ENCODE measurements around the gene CHI3L1. TPM values are rescaled to one million over a fixed set of nuclear protein-coding genes. Genes with fewer than 3 reads are reported as not detected.
A peak's percentile ranks its signal among the peaks of the same experiment; 100 is the strongest.
"Not testable (repeated sequence)": the region's sequence is repeated elsewhere in the genome, so short reads cannot be mapped to it uniquely, and the experiment has no call there.

CHI3L1 gene
- total RNA-seq (0.53 TPM), polyA plus RNA-seq (4.7 TPM)

DNA sequence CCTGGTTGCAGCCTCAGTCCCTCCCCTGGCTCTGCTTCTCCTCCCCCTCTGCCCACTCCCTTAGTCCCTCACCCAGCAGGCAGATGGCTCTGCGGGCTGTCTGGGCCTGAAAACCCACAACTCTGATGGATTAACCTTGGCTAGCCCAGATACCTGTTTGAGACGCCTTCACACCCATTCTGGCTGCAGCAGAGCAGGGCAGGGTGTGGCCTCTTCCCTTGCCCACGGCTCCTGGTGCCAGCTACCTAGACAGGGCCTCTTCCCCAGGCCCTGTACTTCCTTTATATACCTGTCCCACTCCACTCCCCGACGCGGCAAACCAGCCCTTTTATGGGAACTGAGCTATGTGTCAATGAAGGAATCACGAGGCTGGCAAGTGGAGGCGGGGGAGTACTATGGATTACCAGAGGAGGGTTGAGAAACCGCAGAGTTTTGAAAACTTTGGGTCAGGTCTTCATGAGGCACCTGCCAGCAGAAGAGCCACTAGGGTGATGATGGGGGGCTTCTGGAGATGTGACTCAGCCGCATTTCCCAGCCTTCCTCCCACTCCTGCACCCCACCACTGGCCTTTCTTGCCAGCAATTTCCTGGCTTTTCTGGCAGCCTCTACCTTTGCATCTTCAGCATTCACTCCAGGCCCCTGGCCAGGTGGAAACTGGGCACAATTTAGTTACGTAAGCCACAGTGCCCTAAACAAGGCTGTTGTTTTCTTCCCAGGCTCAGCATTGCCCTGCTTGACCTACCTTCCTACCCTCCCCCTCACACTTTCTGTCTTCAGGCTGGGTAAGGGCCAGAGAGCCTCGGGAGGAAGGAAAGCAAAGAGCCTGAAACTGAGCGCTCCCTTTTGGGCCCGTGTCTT, at the start of gene CHI3L1:
TSS of gene CHI3L1 (minus strand) at position 259 of the 858 bp plus-strand sequence. CDS start at position 178, 81 bp downstream.
- Histone ChIP-seq H3K4me3 (ENCODE audit: low read depth, low read length) (no peak within 1 kb of the TSS), H3K27ac (ENCODE audit: low read depth) (no peak within 1 kb of the TSS)
- DNase-seq (ENCODE audit: extremely low spot score) = no peak

GRCh38 chr1:203234901-203235300, 48.4 kb upstream of the CHI3L1 start:
- H3K4me3 ChIP-seq (ENCODE audit: low read depth, low read length); H3K27ac ChIP-seq (ENCODE audit: low read depth); H3K36me3 ChIP-seq (ENCODE audit: insufficient read depth); H3K4me1 ChIP-seq (ENCODE audit: insufficient read depth); DNase-seq (ENCODE audit: extremely low spot score): not testable (repeated sequence)
- 89% methylated on average over 7 of the region's 7 CpGs for WGBS

More for the DNA sequence above, at the start of gene CHI3L1:
- 53% methylated on average over 14 of the region's 14 CpGs for WGBS
- no peaks in the 10 kb centered on the region for H3K4me1 ChIP-seq (ENCODE audit: insufficient read depth)
- H3K36me3 ChIP-seq (ENCODE audit: insufficient read depth) = no peaks in the 10 kb centered on the region

DNA sequence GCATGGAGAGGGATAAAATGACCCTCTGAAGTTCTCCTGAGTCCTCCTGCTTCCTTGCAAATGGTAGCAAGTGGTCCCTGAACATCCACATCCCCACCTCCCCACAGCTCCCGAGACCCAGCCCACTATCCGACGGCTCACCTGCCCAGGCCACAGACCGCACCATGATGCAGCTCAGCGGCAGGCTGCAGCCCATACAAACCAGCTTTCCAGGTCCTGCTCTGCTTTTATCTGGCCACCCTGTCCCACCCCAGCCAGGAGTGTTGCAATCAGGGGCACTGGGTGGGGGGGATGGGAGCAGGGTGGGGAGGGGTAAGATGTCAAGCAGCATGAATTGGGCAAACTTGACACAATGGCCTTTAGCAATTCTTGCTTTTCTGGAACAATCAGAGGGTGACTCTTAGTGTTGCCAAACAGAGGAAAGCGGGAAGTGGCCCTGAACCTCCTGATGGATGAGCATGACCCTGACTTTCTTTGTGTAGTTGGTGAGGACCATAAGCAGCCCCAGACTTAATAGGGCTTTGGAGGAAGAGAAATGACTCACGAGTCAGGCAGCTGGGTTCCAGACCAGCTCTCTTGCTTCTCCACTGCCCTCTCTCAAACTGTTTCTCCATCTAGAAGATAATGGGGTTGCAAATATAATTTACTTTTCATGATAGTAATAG, 43.1 kb upstream of the CHI3L1 start, which contains the start of gene CHIT1:
TSS of gene CHIT1 (minus strand) at position 203 of the 665 bp plus-strand sequence. CDS start at position 166, 37 bp downstream.
- no peak within 1 kb of the TSS for H3K4me3 ChIP-seq (ENCODE audit: low read depth, low read length)
- 87% methylated on average over 7 of the region's 7 CpGs for WGBS
- H3K4me1 ChIP-seq (ENCODE audit: insufficient read depth) = no peaks in the 10 kb centered on the region
- no peaks in the 10 kb centered on the region for H3K36me3 ChIP-seq (ENCODE audit: insufficient read depth)
- DNase-seq (ENCODE audit: extremely low spot score) = no peak
- no peak within 1 kb of the TSS for H3K27ac ChIP-seq (ENCODE audit: low read depth)

- 74% methylated on average over 4 of the region's 4 CpGs for WGBS
- Histone ChIP-seq H3K27ac (ENCODE audit: low read depth) (no peak overlapping the region), H3K36me3 (ENCODE audit: insufficient read depth) (no peaks in the 10 kb centered on the region), H3K4me3 (ENCODE audit: low read depth, low read length) (no peak overlapping the region), H3K4me1 (ENCODE audit: insufficient read depth) (no peaks in the 10 kb centered on the region)
- DNase-seq (ENCODE audit: extremely low spot score) = no peak
These were observed 42.2 kb upstream of the CHI3L1 start for GRCh38 chr1:203228670-203229069.

- Histone ChIP-seq H3K36me3 (ENCODE audit: insufficient read depth) (no peaks in the 10 kb centered on the region), H3K4me1 (ENCODE audit: insufficient read depth) (no peaks in the 10 kb centered on the region), H3K4me3 (ENCODE audit: low read depth, low read length) (no peak overlapping the region), H3K27ac (ENCODE audit: low read depth) (no peak overlapping the region)
- WGBS = 85% methylated on average over 9 of the region's 9 CpGs
- no peak for DNase-seq (ENCODE audit: extremely low spot score)
These were observed 41.0 kb upstream of the CHI3L1 start for GRCh38 chr1:203227371-203228083.

- 69% methylated on average over 4 of the region's 4 CpGs for WGBS
- no peaks in the 10 kb centered on the region for H3K36me3 ChIP-seq (ENCODE audit: insufficient read depth)
- H3K27ac ChIP-seq (ENCODE audit: low read depth) = no peak overlapping the region
- H3K4me3 ChIP-seq (ENCODE audit: low read depth, low read length) = no peak overlapping the region
- H3K4me1 ChIP-seq (ENCODE audit: insufficient read depth) = no peaks in the 10 kb centered on the region
- no peak for DNase-seq (ENCODE audit: extremely low spot score)
These were observed 38.6 kb upstream of the CHI3L1 start for GRCh38 chr1:203225071-203225470.

- H3K36me3 ChIP-seq (ENCODE audit: insufficient read depth) = no peaks in the 10 kb centered on the region
- no peak overlapping the region for H3K4me3 ChIP-seq (ENCODE audit: low read depth, low read length)
- H3K4me1 ChIP-seq (ENCODE audit: insufficient read depth) = no peaks in the 10 kb centered on the region
- DNase-seq (ENCODE audit: extremely low spot score) = no peak
- no peak overlapping the region for H3K27ac ChIP-seq (ENCODE audit: low read depth)
- WGBS = 87% methylated on average over 18 of the region's 18 CpGs
These were observed 36.7 kb upstream of the CHI3L1 start for GRCh38 chr1:203223012-203223775.

DNA sequence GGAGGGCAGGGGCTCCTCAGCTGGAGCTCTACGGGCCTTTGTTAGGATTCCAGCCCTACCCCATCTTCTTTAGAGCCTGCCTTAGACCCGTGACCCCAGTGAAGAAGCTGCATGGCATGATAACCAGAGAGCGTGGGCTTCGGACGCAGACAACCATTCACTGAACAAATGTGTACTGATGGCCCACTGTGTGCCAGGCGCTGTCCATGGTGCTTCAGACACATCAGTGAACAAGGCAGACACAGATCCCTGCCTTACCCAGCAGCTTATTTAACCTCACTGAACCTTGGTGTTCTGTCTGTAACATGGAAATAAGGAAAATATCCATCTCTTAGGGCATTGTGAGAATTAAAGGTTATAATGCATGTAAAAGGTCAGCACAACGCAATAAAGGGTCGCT, 33.4 kb upstream of the CHI3L1 start:
- H3K4me1 ChIP-seq (ENCODE audit: insufficient read depth) = no peaks in the 10 kb centered on the region
- no peaks in the 10 kb centered on the region for H3K36me3 ChIP-seq (ENCODE audit: insufficient read depth)
- no peak for DNase-seq (ENCODE audit: extremely low spot score)
- H3K27ac ChIP-seq (ENCODE audit: low read depth) = no peak overlapping the region
- no peak overlapping the region for H3K4me3 ChIP-seq (ENCODE audit: low read depth, low read length)
- WGBS = 73% methylated on average over 8 of the region's 8 CpGs

DNA sequence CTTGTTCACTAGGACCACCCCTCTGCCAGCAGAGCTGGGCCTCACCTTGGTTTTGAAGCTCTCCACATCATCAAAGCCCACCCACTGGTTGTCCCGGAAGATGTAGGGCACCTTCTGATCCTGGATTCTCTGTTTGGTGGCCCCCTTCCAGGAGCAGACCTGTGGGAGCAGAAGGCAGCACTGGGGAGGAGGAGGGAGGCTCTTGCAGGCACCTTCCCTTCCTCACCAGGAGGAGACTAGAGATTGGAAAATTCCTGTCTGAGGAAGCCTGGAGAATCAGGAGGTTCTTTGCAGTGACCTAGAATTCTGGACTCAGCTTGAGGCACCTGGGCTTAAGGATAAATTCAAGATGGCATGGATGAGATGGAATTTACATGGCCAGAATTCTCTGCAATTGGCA, 32.7 kb upstream of the CHI3L1 start:
- Histone ChIP-seq H3K27ac (ENCODE audit: low read depth) (no peak overlapping the region), H3K4me1 (ENCODE audit: insufficient read depth) (no peaks in the 10 kb centered on the region), H3K4me3 (ENCODE audit: low read depth, low read length) (no peak overlapping the region), H3K36me3 (ENCODE audit: insufficient read depth) (no peaks in the 10 kb centered on the region)
- DNase-seq (ENCODE audit: extremely low spot score) = no peak
- WGBS = 66% methylated on average over 1 of the region's 1 CpG

DNA sequence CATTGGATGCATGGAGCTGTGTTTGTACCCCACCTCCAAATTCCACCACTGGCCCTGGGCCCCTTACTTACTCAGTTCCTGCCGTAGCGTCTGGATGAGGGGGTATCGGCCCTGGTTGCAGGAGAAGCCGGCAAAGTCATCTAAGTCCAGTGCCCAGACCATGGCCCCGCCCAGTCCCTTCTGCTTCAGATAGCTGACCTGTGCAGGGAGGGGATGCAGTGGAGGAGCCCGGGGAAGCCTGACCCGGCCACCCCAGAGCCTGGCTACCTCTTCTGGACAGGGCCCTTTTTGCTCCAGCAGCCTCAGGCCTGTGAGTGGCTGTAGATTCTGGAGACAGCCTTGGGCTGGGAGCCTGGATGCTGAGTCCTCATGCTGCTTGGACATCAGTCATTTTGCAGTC, 31.2 kb upstream of the CHI3L1 start:
- WGBS = 72% methylated on average over 7 of the region's 7 CpGs
- H3K4me1 ChIP-seq (ENCODE audit: insufficient read depth) = no peaks in the 10 kb centered on the region

DNA sequence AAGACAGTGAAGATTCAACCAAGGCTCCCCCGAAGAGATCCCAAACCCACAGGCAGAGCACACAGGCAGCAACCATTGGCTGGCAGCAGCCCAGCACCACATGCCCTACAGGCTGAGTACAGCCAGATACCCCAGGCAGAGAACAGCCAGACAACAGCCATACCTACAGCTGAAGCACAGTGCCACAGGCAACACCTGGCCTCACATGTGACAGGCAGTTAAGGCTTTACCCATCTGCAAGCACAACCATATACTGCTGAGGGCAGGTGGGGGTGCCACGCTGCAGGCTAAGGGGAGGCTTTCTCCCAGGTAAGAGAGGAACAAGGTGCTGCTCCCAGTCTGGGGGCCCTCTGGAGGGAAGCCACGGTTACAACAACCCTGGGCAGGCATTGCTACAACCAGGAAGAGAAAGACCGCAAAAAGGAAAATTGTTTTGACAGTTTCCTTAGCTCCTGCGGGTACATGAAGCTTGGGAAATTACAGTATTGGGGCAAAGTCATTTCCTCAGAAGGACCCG, 30.7 kb upstream of the CHI3L1 start:
- WGBS = 51% methylated on average over 6 of the region's 6 CpGs
- H3K36me3 ChIP-seq (ENCODE audit: insufficient read depth) = no peaks in the 10 kb centered on the region
- H3K4me3 ChIP-seq (ENCODE audit: low read depth, low read length) = no peak overlapping the region
- no peak overlapping the region for H3K27ac ChIP-seq (ENCODE audit: low read depth)
- no peak for DNase-seq (ENCODE audit: extremely low spot score)
- no peaks in the 10 kb centered on the region for H3K4me1 ChIP-seq (ENCODE audit: insufficient read depth)

More for the DNA sequence above, 31.2 kb upstream of the CHI3L1 start:
- Histone ChIP-seq H3K27ac (ENCODE audit: low read depth) (no peak overlapping the region), H3K36me3 (ENCODE audit: insufficient read depth) (no peaks in the 10 kb centered on the region), H3K4me3 (ENCODE audit: low read depth, low read length) (no peak overlapping the region)
- DNase-seq (ENCODE audit: extremely low spot score) = no peak

DNA sequence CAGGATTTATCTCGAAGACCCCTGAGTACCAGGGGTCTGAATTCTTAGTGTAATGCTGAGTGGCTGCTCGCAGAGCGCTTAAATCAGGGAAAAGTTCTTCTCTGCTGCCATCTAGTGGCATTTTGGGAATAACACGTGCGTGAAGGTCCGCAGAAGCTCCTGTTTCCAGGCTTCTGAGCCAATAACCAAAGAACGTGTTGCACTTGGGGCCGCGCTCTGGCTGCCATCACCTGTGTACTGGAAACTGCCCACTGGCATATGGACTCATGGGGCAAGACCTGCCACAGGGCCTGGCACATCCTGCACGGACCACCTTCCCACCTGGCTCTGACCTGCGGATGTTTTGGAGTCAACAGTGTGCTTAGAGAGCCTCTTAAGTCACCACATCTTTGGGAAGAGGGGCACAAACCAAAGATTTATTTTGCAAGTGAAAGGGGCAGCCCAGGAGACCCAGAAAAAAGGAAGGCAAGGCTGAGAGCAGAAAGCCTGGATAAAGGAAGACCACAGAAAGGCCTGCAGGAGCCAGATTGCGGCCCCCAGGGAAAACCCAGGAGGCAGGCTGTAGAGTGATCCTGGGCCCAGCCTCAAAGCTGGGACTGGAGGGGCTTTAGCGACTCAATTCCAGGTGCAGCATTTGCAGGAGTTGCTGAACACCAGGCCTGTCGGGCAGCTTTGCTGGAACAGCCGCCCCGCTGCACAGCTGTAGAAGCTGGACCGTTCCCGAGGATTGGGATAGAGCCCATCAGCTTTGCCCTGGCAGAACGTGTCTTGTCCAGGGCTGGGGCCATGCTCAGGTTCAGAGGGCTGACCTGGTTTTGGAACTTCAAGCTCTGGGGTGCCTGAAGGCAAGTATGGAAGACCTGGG, 30.0 kb upstream of the CHI3L1 start:
- H3K36me3 ChIP-seq (ENCODE audit: insufficient read depth) = no peaks in the 10 kb centered on the region
- H3K4me3 ChIP-seq (ENCODE audit: low read depth, low read length) = no peak overlapping the region
- H3K27ac ChIP-seq (ENCODE audit: low read depth) = no peak overlapping the region
- no peaks in the 10 kb centered on the region for H3K4me1 ChIP-seq (ENCODE audit: insufficient read depth)
- peak; percentile 41 for DNase-seq (ENCODE audit: extremely low spot score)
- 32% methylated on average over 19 of the region's 19 CpGs for WGBS

Data from urinary bladder (tissue), 4 donors.